NOMO-1 treated with dmso at 0.1 percent for 144 hours (cell line): Measurements from ENCODE around the gene RFX4.

ENCODE experiments used
- DNase-seq: peaks from one replicate; lab custom pipeline; 2025; ENCODE audit not compliant: unreplicated experiment; lab: John Stamatoyannopoulos, UW

Gene RFX4

GRCh38 chr12:106645465-106646330 is 62.9 kb downstream of the RFX4 start:
- DNase-seq: no peak

GRCh38 chr12:106646472-106646871 is 63.7 kb downstream of the RFX4 start:
- no peak for DNase-seq

- DNase-seq: no peak
Observed at GRCh38 chr12:106647793-106648514, 65.2 kb downstream of the RFX4 start.

- DNase-seq: no peak
Observed at GRCh38 chr12:106648736-106649135, 65.9 kb downstream of the RFX4 start.

GRCh38 chr12:106651552-106651951 is 68.7 kb downstream of the RFX4 start:
- no peak for DNase-seq

- no peak for DNase-seq
Observed at GRCh38 chr12:106652510-106653015, 69.8 kb downstream of the RFX4 start.

- no peak for DNase-seq
Observed at GRCh38 chr12:106655577-106655976, 72.8 kb downstream of the RFX4 start.

- DNase-seq: no peak
Observed at GRCh38 chr12:106657488-106657887, 74.7 kb downstream of the RFX4 start.

- DNase-seq: no peak
Observed at GRCh38 chr12:106663385-106663784, 80.6 kb downstream of the RFX4 start.

GRCh38 chr12:106669216-106669615 is 86.4 kb downstream of the RFX4 start:
- DNase-seq: no peak

- DNase-seq: no peak
Observed at GRCh38 chr12:106670131-106670530, 87.3 kb downstream of the RFX4 start.

- peak; percentile 26 for DNase-seq
Observed at GRCh38 chr12:106671840-106672239, 89.0 kb downstream of the RFX4 start.

GRCh38 chr12:106672314-106673025 is 89.7 kb downstream of the RFX4 start:
- no peak for DNase-seq

GRCh38 chr12:106673141-106673540 is 90.3 kb downstream of the RFX4 start:
- no peak for DNase-seq

- DNase-seq: no peak
Observed at GRCh38 chr12:106675651-106676435, 93.0 kb downstream of the RFX4 start.

GRCh38 chr12:106679574-106679973 is 96.8 kb downstream of the RFX4 start:
- no peak for DNase-seq

- no peak for DNase-seq
Observed at GRCh38 chr12:106680280-106680679, 97.5 kb downstream of the RFX4 start.

GRCh38 chr12:106681210-106681609 is 98.4 kb downstream of the RFX4 start:
- DNase-seq: no peak

GRCh38 chr12:106682594-106683234 is 99.9 kb downstream of the RFX4 start:
- DNase-seq: no peak

- no peak for DNase-seq
Observed at GRCh38 chr12:106684497-106684896, 101.7 kb downstream of the RFX4 start.
